ENCODE data around the gene DNASE1L2.

DNA sequence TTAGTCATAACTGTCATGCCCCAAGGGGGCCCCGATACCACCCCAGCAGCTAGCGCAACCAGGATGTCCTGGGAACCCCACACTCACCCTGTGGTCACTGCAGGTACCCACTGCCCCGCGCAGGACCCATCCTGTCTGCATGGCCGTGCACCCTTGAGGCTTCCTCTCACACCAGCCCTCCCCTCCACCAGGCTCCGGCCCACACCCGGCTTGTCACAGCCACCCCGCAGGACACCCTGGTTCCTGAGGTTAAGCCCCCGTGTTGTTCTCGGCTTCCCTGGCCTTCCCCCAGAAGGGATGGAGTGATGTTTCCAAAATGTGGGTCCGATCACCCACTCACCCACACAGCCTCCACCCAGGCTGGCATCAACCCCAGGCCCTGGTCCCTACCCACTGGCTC is 7.5 kb downstream of the DNASE1L2 start:
- TF ChIP-seq, protein P1, sequence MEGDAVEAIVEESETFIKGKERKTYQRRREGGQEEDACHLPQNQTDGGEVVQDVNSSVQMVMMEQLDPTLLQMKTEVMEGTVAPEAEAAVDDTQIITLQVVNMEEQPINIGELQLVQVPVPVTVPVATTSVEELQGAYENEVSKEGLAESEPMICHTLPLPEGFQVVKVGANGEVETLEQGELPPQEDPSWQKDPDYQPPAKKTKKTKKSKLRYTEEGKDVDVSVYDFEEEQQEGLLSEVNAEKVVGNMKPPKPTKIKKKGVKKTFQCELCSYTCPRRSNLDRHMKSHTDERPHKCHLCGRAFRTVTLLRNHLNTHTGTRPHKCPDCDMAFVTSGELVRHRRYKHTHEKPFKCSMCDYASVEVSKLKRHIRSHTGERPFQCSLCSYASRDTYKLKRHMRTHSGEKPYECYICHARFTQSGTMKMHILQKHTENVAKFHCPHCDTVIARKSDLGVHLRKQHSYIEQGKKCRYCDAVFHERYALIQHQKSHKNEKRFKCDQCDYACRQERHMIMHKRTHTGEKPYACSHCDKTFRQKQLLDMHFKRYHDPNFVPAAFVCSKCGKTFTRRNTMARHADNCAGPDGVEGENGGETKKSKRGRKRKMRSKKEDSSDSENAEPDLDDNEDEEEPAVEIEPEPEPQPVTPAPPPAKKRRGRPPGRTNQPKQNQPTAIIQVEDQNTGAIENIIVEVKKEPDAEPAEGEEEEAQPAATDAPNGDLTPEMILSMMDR (IDR thresholded peaks at IDR 0.05; ENCODE audit: low read depth, low read length, missing input control): no peak
- TF ChIP-seq, protein P2, sequence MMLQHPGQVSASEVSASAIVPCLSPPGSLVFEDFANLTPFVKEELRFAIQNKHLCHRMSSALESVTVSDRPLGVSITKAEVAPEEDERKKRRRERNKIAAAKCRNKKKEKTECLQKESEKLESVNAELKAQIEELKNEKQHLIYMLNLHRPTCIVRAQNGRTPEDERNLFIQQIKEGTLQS (IDR thresholded peaks at IDR 0.05): no peak

Measured in liver (tissue), 3 donors.